GM23338 (cell line): ENCODE results near the gene MAPRE2. TPM values are rescaled to one million over a fixed set of nuclear protein-coding genes. Genes with fewer than 3 reads are reported as not detected.

ENCODE experiments used
- ATAC-seq: fragments of 200-7000 bp; cut with Tn5 transposase; 3 replicates; pipeline ENCODE4 v1.9.1; 2020
- DNase-seq: peaks from one replicate; pipeline ENCODE4 v3.0.0-alpha.2; 2015; ENCODE audit warnings: low spot score
- H2AFZ ChIP-seq: fragments of 200-600 bp; sonication (generic); 2 replicates; pipeline ENCODE4 v1.8.0; 2016; ENCODE audit warnings: antibody characterized with exemption, mild to moderate bottlenecking, moderate library complexity
- H3F3A ChIP-seq: fragments of 200-600 bp; sonication (generic); replicated peaks from 2 replicates; pipeline ENCODE4 v1.8.0; 2017; ENCODE audit warnings: antibody characterized with exemption, mixed run types, low read depth
- H3K27ac ChIP-seq: fragments of 200-600 bp; sonication (generic); 2 replicates; pipeline ENCODE4 v1.6.1; 2016; ENCODE audit warnings: low read depth
- H3K27me3 ChIP-seq: fragments of 200-600 bp; sonication (generic); 2 replicates; pipeline ENCODE4 v1.8.0; 2016; ENCODE audit warnings: mild to moderate bottlenecking, mixed run types, moderate library complexity; ENCODE audit not compliant: insufficient read depth
- H3K36me3 ChIP-seq: fragments of 200-600 bp; sonication (generic); 2 replicates; pipeline ENCODE4 v1.8.0; 2016; ENCODE audit warnings: mild to moderate bottlenecking; ENCODE audit not compliant: insufficient read depth
- H3K4me1 ChIP-seq: fragments of 200-600 bp; sonication (generic); 2 replicates; pipeline ENCODE4 v1.8.0; 2016; ENCODE audit warnings: mild to moderate bottlenecking, moderate library complexity; ENCODE audit not compliant: insufficient read depth
- H3K4me2 ChIP-seq: fragments of 200-600 bp; sonication (generic); 2 replicates; pipeline ENCODE4 v1.7.1; 2017; ENCODE audit warnings: mixed run types
- H3K4me3 ChIP-seq: fragments of 200-600 bp; sonication (generic); 2 replicates; pipeline ENCODE4 v1.6.1; 2016; ENCODE audit warnings: mixed run types
- H3K79me2 ChIP-seq: fragments of 200-600 bp; sonication (generic); replicated peaks from 2 replicates; pipeline ENCODE4 v1.8.0; 2017; ENCODE audit warnings: mild to moderate bottlenecking; ENCODE audit not compliant: insufficient read depth
- H3K9me2 ChIP-seq: fragments of 200-600 bp; sonication (generic); 2 replicates; pipeline ENCODE4 v1.8.0; 2017; ENCODE audit not compliant: insufficient read depth
- H4K20me1 ChIP-seq: fragments of 200-600 bp; sonication (generic); replicated peaks from 2 replicates; pipeline ENCODE4 v1.8.0; 2017; ENCODE audit warnings: mild to moderate bottlenecking; ENCODE audit not compliant: insufficient read depth
- H3K27ac Mint-ChIP-seq: 2 replicates; pipeline ENCODE4 v1.8.0; 2020; ENCODE audit warnings: inconsistent platforms, mild to moderate bottlenecking, moderate library complexity, mixed read lengths
- H3K27me3 Mint-ChIP-seq: 3 replicates; pipeline ENCODE4 v1.8.0; 2022; ENCODE audit warnings: low read depth, mild to moderate bottlenecking, moderate library complexity, mixed read lengths, inconsistent platforms; ENCODE audit not compliant: insufficient read depth, poor library complexity
- H3K36me3 Mint-ChIP-seq: 3 replicates; pipeline ENCODE4 v1.8.0; 2021; ENCODE audit warnings: low read depth, mild to moderate bottlenecking, inconsistent platforms, moderate library complexity, mixed read lengths
- H3K4me1 Mint-ChIP-seq: 3 replicates; pipeline ENCODE4 v1.8.0; 2020; ENCODE audit warnings: mild to moderate bottlenecking, inconsistent platforms, mixed read lengths
- H3K4me3 Mint-ChIP-seq: 3 replicates; pipeline ENCODE4 v1.8.0; 2021; ENCODE audit warnings: moderate library complexity, mild to moderate bottlenecking, inconsistent platforms, mixed read lengths
- H3K9me3 Mint-ChIP-seq: 3 replicates; pipeline ENCODE4 v1.8.0; 2020; ENCODE audit warnings: moderate library complexity, mild to moderate bottlenecking, inconsistent platforms, mixed read lengths
- CREB1 ChIP-seq: fragments of 250-450 bp; sonication (Bioruptor Pico); IDR thresholded peaks from 2 replicates; pipeline ENCODE4 v1.5.0; 2020; ENCODE audit warnings: low read depth, mild to moderate bottlenecking, moderate library complexity
- CTCF ChIP-seq, 2 experiments: fragments of 200-600 bp in 1 of 2; sonication (generic) in 1 of 2; conservative IDR thresholded peaks; 2 replicates each; pipeline versions ENCODE4 v1.5.1 to v1.6.1; 2016 to 2017; ENCODE audit warnings: antibody characterized with exemption in 2 of 2, low read depth in 2 of 2, mild to moderate bottlenecking in 2 of 2, moderate library complexity in 1 of 2
- EZH2phosphoT487 ChIP-seq: fragments of 200-600 bp; sonication (generic); IDR thresholded peaks from one replicate; pipeline ENCODE4 v1.8.1; 2018; ENCODE audit warnings: antibody characterized with exemption; ENCODE audit not compliant: unreplicated experiment
- JUNB ChIP-seq: IDR thresholded peaks from one replicate; pipeline ENCODE4 v1.6.1; 2016; ENCODE audit warnings: antibody characterized with exemption; ENCODE audit not compliant: unreplicated experiment
- REST ChIP-seq: IDR thresholded peaks from one replicate; pipeline ENCODE4 v1.6.1; 2018; ENCODE audit warnings: antibody characterized with exemption; ENCODE audit not compliant: unreplicated experiment
- ZNF114 ChIP-seq: fragments of 250-450 bp; sonication (Bioruptor Pico); IDR thresholded peaks from 2 replicates; pipeline ENCODE4 v1.5.0; 2020; ENCODE audit warnings: mild to moderate bottlenecking, moderate library complexity
- ZNF331 ChIP-seq: fragments of 250-450 bp; sonication (Bioruptor Pico); IDR thresholded peaks from 2 replicates; pipeline ENCODE4 v1.5.0; 2020; ENCODE audit warnings: low read depth, mild to moderate bottlenecking, moderate library complexity
- ZNF462 ChIP-seq: fragments of 250-450 bp; sonication (Bioruptor Pico); IDR thresholded peaks from 2 replicates; pipeline ENCODE4 v1.5.0; 2020; ENCODE audit warnings: mild to moderate bottlenecking, moderate library complexity
- polyA plus RNA-seq: library from polyadenylated mRNA; unstranded; fragments of >200 nt; fragmentation: Nextera tagmentation; extraction: Ambion mirVana; gene quantifications from 2 replicates; pipeline ENCODE4 v1.2.1, GENCODE V29; 2016
- total RNA-seq: library from RNA; depleted of rRNA; stranded (reverse); fragments of >200 nt; shearing (Covaris generic); gene quantifications from 2 replicates; pipeline ENCODE4 v1.2.3, GENCODE V29; 2014

Gene MAPRE2
- total and polyA plus RNA-seq, 2 experiments from 2014 or later = 17.8 to 40.4 TPM

GRCh38 chr18:35040638-35040987 is 600 bp upstream of the MAPRE2 start:
- DNase-seq (no peak), ATAC-seq (no peak)
- peaks cover 43% of the 10 kb centered on the region for H3K4me1 Mint-ChIP-seq
- H3K4me3 Mint-ChIP-seq = peak overlapping the region; percentile 96
- H2AFZ ChIP-seq = peak overlapping the region; percentile 56; the same call in 1 of the 2 replicates
- H3K27me3 ChIP-seq = no peaks in the 10 kb centered on the region
- H3K36me3 Mint-ChIP-seq = no peaks in the 10 kb centered on the region
- H3K9me2 ChIP-seq = peaks cover 2% of the 10 kb centered on the region; the same call in 1 of the 2 replicates
- H3K4me3 ChIP-seq = peak overlapping the region; percentile 85
- no peaks in the 10 kb centered on the region for H3K9me3 Mint-ChIP-seq
- no peak for TF ChIP-seq ZNF462 (CRISPR knock-in tag)
- no peak for TF ChIP-seq JUNB
- H3K4me1 ChIP-seq = peaks cover 32% of the 10 kb centered on the region
- peaks cover 37% of the 10 kb centered on the region for H3K79me2 ChIP-seq
- no peaks in the 10 kb centered on the region for H3K36me3 ChIP-seq
- peak overlapping the region; percentile 93 for H3K4me2 ChIP-seq
- no peaks in the 10 kb centered on the region for H3F3A ChIP-seq
- H3K27me3 Mint-ChIP-seq = peaks cover 7% of the 10 kb centered on the region
- no peaks in the 10 kb centered on the region for H4K20me1 ChIP-seq
- peak overlapping the region; percentile 83 for H3K27ac ChIP-seq
- H3K27ac Mint-ChIP-seq = peak overlapping the region; percentile 89

- ATAC-seq = peak; percentile 7
- peaks cover 50% of the 10 kb centered on the region for H3K4me1 Mint-ChIP-seq
- peak overlapping the region; percentile 94 for H2AFZ ChIP-seq
- peak overlapping the region; percentile 85 for H3K4me3 ChIP-seq
- H3K9me3 Mint-ChIP-seq = no peaks in the 10 kb centered on the region
- no peak for DNase-seq
- no peaks in the 10 kb centered on the region for H3F3A ChIP-seq
- peak overlapping the region; percentile 89; the same call in 1 of the 2 replicates for H3K27ac Mint-ChIP-seq
- peaks cover 50% of the 10 kb centered on the region for H3K79me2 ChIP-seq
- no peak for TF ChIP-seq REST
- no peak for TF ChIP-seq ZNF114 (CRISPR knock-in tag)
- TF ChIP-seq EZH2phosphoT487 = no peak
- TF ChIP-seq CTCF (conservative IDR thresholded peaks at IDR 0.05; ENCODE audit: low read depth in 2 of 2) = no peak
- no peak for TF ChIP-seq JUNB
- TF ChIP-seq CREB1 (CRISPR knock-in tag) = no peak
- no peak for TF ChIP-seq ZNF331
- peak overlapping the region; percentile 93 for H3K4me2 ChIP-seq
- H3K36me3 ChIP-seq = no peaks in the 10 kb centered on the region
- H3K9me2 ChIP-seq = no peaks in the 10 kb centered on the region; the same call in 1 of the 2 replicates
- 0 out of 2 replicates have a peak overlapping the region, but pooled peaks have one; percentile 89 for H3K27ac ChIP-seq
- H3K4me3 Mint-ChIP-seq = peak overlapping the region; percentile 96
- peaks cover 3% of the 10 kb centered on the region; the same call in 1 of the 2 replicates for H4K20me1 ChIP-seq
- peaks cover 7% of the 10 kb centered on the region for H3K27me3 Mint-ChIP-seq
- H3K4me1 ChIP-seq = peaks cover 38% of the 10 kb centered on the region
- no peaks in the 10 kb centered on the region for H3K27me3 ChIP-seq
- no peaks in the 10 kb centered on the region for H3K36me3 Mint-ChIP-seq
Measured at GRCh38 chr18:35041815-35042387, 688 bp downstream of the MAPRE2 start.
